ENCODE measurements around the gene TNFAIP8. TPM values are rescaled to one million over a fixed set of nuclear protein-coding genes. Genes with fewer than 3 reads are reported as not detected.

Gene TNFAIP8
- total and polyA plus RNA-seq, 4 experiments from 2014 or later, result 167 to 423 (median 226) TPM

DNA sequence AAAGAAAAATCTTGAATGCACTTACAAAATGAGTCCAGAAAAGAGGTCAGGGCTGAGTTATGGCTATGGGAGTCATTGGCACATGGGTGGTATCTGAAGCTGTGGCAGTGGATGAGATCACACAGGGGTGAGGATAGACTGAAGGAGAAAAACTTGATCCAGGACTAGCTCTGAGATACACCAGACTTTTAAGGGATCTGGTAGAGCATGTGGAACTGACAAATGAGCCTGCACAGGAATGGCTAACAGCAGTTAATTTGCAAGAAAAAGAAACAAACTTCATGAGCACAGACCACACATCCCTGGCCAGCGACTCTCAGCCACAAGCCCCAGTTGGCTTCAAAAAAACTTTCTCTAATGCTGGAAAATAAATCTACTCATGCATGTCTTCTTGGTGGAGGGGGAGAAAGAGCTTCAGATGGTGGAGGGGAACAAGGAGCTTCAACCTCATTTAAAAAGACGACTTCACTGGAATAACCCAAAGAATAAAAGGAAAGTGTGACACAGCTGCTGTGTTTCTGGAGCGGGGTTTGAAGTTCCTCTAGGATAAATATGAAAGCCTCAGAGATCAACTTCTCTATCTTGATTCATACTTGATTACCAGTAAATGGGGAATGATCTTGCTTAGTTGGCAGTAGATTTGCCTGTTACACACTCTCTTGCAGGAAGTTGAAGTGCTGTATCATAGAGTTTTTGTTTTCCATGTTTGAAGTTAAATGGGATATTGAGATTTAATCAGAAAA, 33.6 kb downstream of the TNFAIP8 start:
- no peak overlapping the region for H3K4me3 ChIP-seq (ENCODE audit: low read length in 2 of 2)
- ChIA-PET POLR2A (ENCODE audit: partially characterized antibody) (interaction anchor here (1.0 to 2.3 kb wide), 7 partner anchors 9 to 85 kb away, joined by 3 to 5 read pairs (median 5); partner anchors contain the start of gene TNFAIP8), CTCF (ENCODE audit: partially characterized antibody) (interaction anchor here (1.0 to 1.9 kb wide), 4 partner anchors 8 to 29 kb away, joined by 3 to 9 read pairs (median 4); no protein-coding TSS in a partner anchor)
- Mint-ChIP-seq H3K27me3 (no peaks in the 10 kb centered on the region), H3K9me3 (peaks cover 0 to 3% (median 0%) of the 10 kb centered on the region in 8 donors), H3K36me3 (peaks cover 35 to 49% of the 10 kb centered on the region in 2 donors), H3K4me1 (peaks cover 63 to 90% (median 79%) of the 10 kb centered on the region in 4 donors), H3K27ac (peak overlapping the region; percentile 18 to 83 (median 68)), H3K4me3 (peak overlapping the region in 7 of 8 donors; percentile 4 to 59 (median 51))
- H3K36me3 ChIP-seq (ENCODE audit: insufficient read depth, low read length), result peaks cover 17% of the 10 kb centered on the region
- peaks cover 86% of the 10 kb centered on the region for H3K4me1 ChIP-seq (ENCODE audit: insufficient read depth, low read length)
- no peaks in the 10 kb centered on the region for H3K27me3 ChIP-seq (ENCODE audit: insufficient read depth, low read length)
- DNase-seq, result no peak
- intact Hi-C loops (cut with micrococcal nuclease), result no loop called here
- no peak overlapping the region for H3K27ac ChIP-seq (ENCODE audit: low read depth, low read length)
- H3K9me3 ChIP-seq (ENCODE audit: control insufficient read depth in 1 of 2, low read length in 2 of 2), result no peaks in the 10 kb centered on the region

GRCh38 chr5:119390404-119390803, 34.6 kb downstream of the TNFAIP8 start:
- Mint-ChIP-seq H3K27me3 (no peaks in the 10 kb centered on the region), H3K36me3 (peaks cover 44 to 57% of the 10 kb centered on the region in 2 donors), H3K9me3 (peaks cover 0 to 7% (median 0%) of the 10 kb centered on the region in 8 donors), H3K27ac (peak overlapping the region in 4 of 7 donors; percentile 41 to 83 (median 58)), H3K4me1 (peaks cover 61 to 90% (median 77%) of the 10 kb centered on the region in 4 donors), H3K4me3 (no peak overlapping the region)
- Histone ChIP-seq H3K27ac (ENCODE audit: low read depth, low read length) (no peak overlapping the region), H3K36me3 (ENCODE audit: insufficient read depth, low read length) (peaks cover 17% of the 10 kb centered on the region), H3K27me3 (ENCODE audit: insufficient read depth, low read length) (no peaks in the 10 kb centered on the region), H3K4me3 (ENCODE audit: low read length in 2 of 2) (no peak overlapping the region), H3K9me3 (ENCODE audit: control insufficient read depth in 1 of 2, low read length in 2 of 2) (no peaks in the 10 kb centered on the region), H3K4me1 (ENCODE audit: insufficient read depth, low read length) (peaks cover 86% of the 10 kb centered on the region)
- intact Hi-C loops (cut with micrococcal nuclease), result no loop called here
- ChIA-PET CTCF (ENCODE audit: partially characterized antibody) (interaction anchor here (1.2 to 3.8 kb wide), 5 partner anchors 9 to 22 kb away, joined by 3 to 14 read pairs (median 4); no protein-coding TSS in a partner anchor), POLR2A (ENCODE audit: partially characterized antibody) (interaction anchor here (1.1 to 2.3 kb wide), 6 partner anchors 9 to 86 kb away, joined by 3 to 5 read pairs (median 5); partner anchors contain the start of gene TNFAIP8)
- DNase-seq, result no peak

- Mint-ChIP-seq H3K27me3 (no peaks in the 10 kb centered on the region), H3K36me3 (peaks cover 45 to 62% of the 10 kb centered on the region in 2 donors)
These were observed 37.4 kb downstream of the TNFAIP8 start for GRCh38 chr5:119393201-119393691.

DNA sequence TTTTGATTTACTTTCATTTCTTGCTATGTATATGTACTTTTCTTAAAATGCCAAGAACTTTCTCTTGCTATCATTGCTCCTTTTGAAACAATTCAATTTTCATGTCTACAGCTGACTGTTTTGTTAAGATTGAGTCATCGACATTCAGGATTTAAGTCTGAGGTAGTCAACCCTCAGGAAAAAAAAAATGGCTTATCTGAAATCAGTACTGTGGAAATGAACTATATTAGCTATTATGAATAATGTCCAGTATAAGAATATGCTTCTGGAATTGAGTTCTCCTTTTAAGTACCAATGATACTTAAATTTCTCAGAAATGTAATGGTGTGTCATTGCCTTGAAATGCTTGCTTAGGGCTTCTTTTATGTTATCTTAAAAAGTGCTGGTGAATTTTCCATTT, 37.9 kb downstream of the TNFAIP8 start:
- Histone ChIP-seq H3K27ac (ENCODE audit: low read depth, low read length) (no peak overlapping the region), H3K4me3 (ENCODE audit: low read length in 2 of 2) (no peak overlapping the region), H3K9me3 (ENCODE audit: control insufficient read depth in 1 of 2, low read length in 2 of 2) (no peaks in the 10 kb centered on the region), H3K4me1 (ENCODE audit: insufficient read depth, low read length) (peaks cover 79% of the 10 kb centered on the region), H3K36me3 (ENCODE audit: insufficient read depth, low read length) (peaks cover 17% of the 10 kb centered on the region), H3K27me3 (ENCODE audit: insufficient read depth, low read length) (no peaks in the 10 kb centered on the region)
- Mint-ChIP-seq H3K36me3 (peaks cover 45 to 61% of the 10 kb centered on the region in 2 donors), H3K4me1 (peaks cover 61 to 85% (median 74%) of the 10 kb centered on the region in 4 donors), H3K27me3 (no peaks in the 10 kb centered on the region), H3K9me3 (peaks cover 0 to 7% (median 0%) of the 10 kb centered on the region in 8 donors), H3K27ac (peak overlapping the region in 6 of 7 donors; percentile 38 to 78 (median 64)), H3K4me3 (peak overlapping the region in 1 of 8 donors; percentile 57)
- ChIA-PET CTCF (ENCODE audit: partially characterized antibody) (interaction anchor here (1.0 to 3.8 kb wide), 7 partner anchors 14 to 406 kb away, joined by 3 to 14 read pairs (median 5); no protein-coding TSS in a partner anchor), POLR2A (ENCODE audit: partially characterized antibody) (interaction anchor here (0.6 to 1.6 kb wide), 5 partner anchors 10 to 316 kb away, joined by 3 to 5 read pairs (median 3); no protein-coding TSS in a partner anchor)
- no peak for DNase-seq
- intact Hi-C loops (cut with micrococcal nuclease), result no loop called here

More at GRCh38 chr5:119393201-119393691, 37.4 kb downstream of the TNFAIP8 start:
- peak overlapping the region in 2 of 8 donors; percentile 13 to 17 for H3K4me3 Mint-ChIP-seq
- no peak overlapping the region for H3K4me3 ChIP-seq (ENCODE audit: low read length in 2 of 2)
- H3K27me3 ChIP-seq (ENCODE audit: insufficient read depth, low read length), result no peaks in the 10 kb centered on the region
- H3K9me3 ChIP-seq (ENCODE audit: control insufficient read depth in 1 of 2, low read length in 2 of 2), result no peaks in the 10 kb centered on the region
- intact Hi-C loops (cut with micrococcal nuclease), result no loop called here
- H3K4me1 Mint-ChIP-seq, result peaks cover 63 to 89% (median 77%) of the 10 kb centered on the region in 4 donors
- no peak overlapping the region for H3K27ac ChIP-seq (ENCODE audit: low read depth, low read length)
- peaks cover 0 to 7% (median 0%) of the 10 kb centered on the region in 8 donors for H3K9me3 Mint-ChIP-seq
- ChIA-PET POLR2A (ENCODE audit: partially characterized antibody) (interaction anchor here (0.9 to 1.6 kb wide), 4 partner anchors 10 to 63 kb away, joined by 3 to 5 read pairs (median 3); no protein-coding TSS in a partner anchor), CTCF (ENCODE audit: partially characterized antibody) (interaction anchor here (1.0 to 3.8 kb wide), 6 partner anchors 13 to 405 kb away, joined by 3 to 14 read pairs (median 4); no protein-coding TSS in a partner anchor)
- no peak for DNase-seq
- H3K27ac Mint-ChIP-seq, result peak overlapping the region; percentile 5 to 66 (median 49)
- H3K36me3 ChIP-seq (ENCODE audit: insufficient read depth, low read length), result peaks cover 17% of the 10 kb centered on the region
- H3K4me1 ChIP-seq (ENCODE audit: insufficient read depth, low read length), result peaks cover 84% of the 10 kb centered on the region

DNA sequence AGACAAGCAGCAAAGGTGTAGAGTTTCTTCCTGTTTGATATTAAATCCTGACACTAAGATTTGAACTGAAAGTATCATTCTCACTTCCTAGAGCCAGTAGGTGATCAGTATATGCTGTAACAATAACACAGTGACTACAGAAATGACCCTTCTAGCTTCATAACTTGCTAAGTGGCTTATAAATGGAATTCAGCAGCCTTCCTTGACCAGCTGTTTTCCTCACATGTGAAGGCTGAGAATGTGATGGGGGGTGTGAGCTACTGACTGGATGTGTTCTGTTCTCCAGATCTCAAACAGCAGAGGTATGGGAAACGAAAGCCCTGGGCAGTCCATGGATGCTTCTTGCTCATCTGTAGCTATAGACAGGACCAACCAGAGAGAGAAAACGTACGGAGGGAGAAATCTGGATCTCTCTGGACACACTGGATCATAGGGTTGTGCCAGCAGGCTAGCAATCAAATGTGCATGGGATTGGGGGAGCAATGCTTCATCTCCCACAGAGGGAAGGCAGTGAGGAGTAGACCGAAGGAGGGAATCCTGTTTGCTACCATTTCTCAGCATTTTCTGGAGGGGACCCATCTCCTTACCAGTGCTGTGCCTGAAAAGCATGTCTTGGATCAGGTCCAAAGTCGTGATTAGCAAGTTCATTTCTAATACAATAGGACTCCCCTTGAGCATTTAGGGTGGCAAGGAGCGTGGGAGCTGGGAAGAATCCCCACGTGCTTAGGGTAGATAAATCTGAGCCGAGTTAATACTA, 39.4 kb downstream of the TNFAIP8 start:
- CTCF ChIA-PET (ENCODE audit: partially characterized antibody), result interaction anchor here (1.0 to 2.7 kb wide), 4 partner anchors 17 to 408 kb away, joined by 3 to 8 read pairs (median 6); partner anchors contain the start of gene DTWD2
- H3K4me1 Mint-ChIP-seq, result peaks cover 52 to 78% (median 67%) of the 10 kb centered on the region in 4 donors
- H3K27ac Mint-ChIP-seq, result peak overlapping the region; percentile 10 to 88 (median 67)
- POLR2A ChIA-PET (ENCODE audit: partially characterized antibody), result interaction anchor here (1.6 kb wide), 1 partner anchor 65 kb away, joined by 3 read pairs; no protein-coding TSS in a partner anchor
- no peaks in the 10 kb centered on the region for H3K27me3 ChIP-seq (ENCODE audit: insufficient read depth, low read length)
- no peak for DNase-seq
- no peak overlapping the region for H3K4me3 ChIP-seq (ENCODE audit: low read length in 2 of 2)
- no peaks in the 10 kb centered on the region for H3K27me3 Mint-ChIP-seq
- H3K36me3 Mint-ChIP-seq, result peaks cover 33 to 48% of the 10 kb centered on the region in 2 donors
- peaks cover 17% of the 10 kb centered on the region for H3K36me3 ChIP-seq (ENCODE audit: insufficient read depth, low read length)
- H3K4me3 Mint-ChIP-seq, result peak overlapping the region in 2 of 8 donors; percentile 8 to 26
- intact Hi-C loops (cut with micrococcal nuclease), result loop anchor here (5.0 kb wide), 1 partner anchor 38 kb away; the partner anchor contains the start of gene TNFAIP8
- H3K27ac ChIP-seq (ENCODE audit: low read depth, low read length), result no peak overlapping the region
- H3K9me3 Mint-ChIP-seq, result peaks cover 0 to 4% (median 0%) of the 10 kb centered on the region in 8 donors
- no peaks in the 10 kb centered on the region for H3K9me3 ChIP-seq (ENCODE audit: control insufficient read depth in 1 of 2, low read length in 2 of 2)
- peaks cover 64% of the 10 kb centered on the region for H3K4me1 ChIP-seq (ENCODE audit: insufficient read depth, low read length)

- H3K4me3 Mint-ChIP-seq, result peak overlapping the region in 2 of 8 donors; percentile 59 to 61
- peak overlapping the region; percentile 53 to 89 (median 84) for H3K27ac Mint-ChIP-seq
- no peaks in the 10 kb centered on the region for H3K27me3 Mint-ChIP-seq
- peaks cover 60% of the 10 kb centered on the region for H3K4me1 ChIP-seq (ENCODE audit: insufficient read depth, low read length)
- no peak overlapping the region for H3K27ac ChIP-seq (ENCODE audit: low read depth, low read length)
- H3K36me3 Mint-ChIP-seq, result peaks cover 33 to 44% of the 10 kb centered on the region in 2 donors
- POLR2A ChIA-PET (ENCODE audit: partially characterized antibody), result no interaction called here
- H3K27me3 ChIP-seq (ENCODE audit: insufficient read depth, low read length), result no peaks in the 10 kb centered on the region
- H3K4me1 Mint-ChIP-seq, result peaks cover 49 to 72% (median 61%) of the 10 kb centered on the region in 4 donors
- H3K9me3 ChIP-seq (ENCODE audit: control insufficient read depth in 1 of 2, low read length in 2 of 2), result no peaks in the 10 kb centered on the region
- CTCF ChIA-PET (ENCODE audit: partially characterized antibody), result interaction anchor here (0.8 to 2.7 kb wide), 3 partner anchors 81 to 408 kb away, joined by 5 to 8 read pairs (median 5); partner anchors contain the start of gene DTWD2
- intact Hi-C loops (cut with micrococcal nuclease), result loop anchor here (2.0 to 5.0 kb wide), 2 partner anchors 13 to 39 kb away; partner anchors contain the start of gene TNFAIP8
- DNase-seq, result no peak
- peaks cover 17% of the 10 kb centered on the region for H3K36me3 ChIP-seq (ENCODE audit: insufficient read depth, low read length)
- H3K4me3 ChIP-seq (ENCODE audit: low read length in 2 of 2), result no peak overlapping the region
- H3K9me3 Mint-ChIP-seq, result peaks cover 0 to 4% (median 0%) of the 10 kb centered on the region in 8 donors
These were observed 40.3 kb downstream of the TNFAIP8 start for GRCh38 chr5:119396030-119396664.
